HepG2 (cell line): ENCODE measurements around the gene COPA. TPM values are rescaled to one million over a fixed set of nuclear protein-coding genes. Genes with fewer than 3 reads are reported as not detected.
A peak's percentile ranks its signal among the peaks of the same experiment; 100 is the strongest.

Experiments
- AGO1 ChIP-seq: fragments of 200-400 bp; formaldehyde crosslinking; IDR thresholded peaks from 2 replicates; pipeline ENCODE4 v1.6.1; 2017; ENCODE audit warnings: mild to moderate bottlenecking, low read depth, low read length, moderate library complexity; ENCODE audit not compliant: poor library complexity, severe bottlenecking
- ASH2L ChIP-seq: fragments of 300-600, 200-600 bp; sonication (generic); IDR thresholded peaks from 2 replicates; pipeline ENCODE4 v1.7.0; 2017; ENCODE audit warnings: low read depth, mild to moderate bottlenecking, moderate library complexity, mixed read lengths, low read length; ENCODE audit not compliant: insufficient read length
- EP300 ChIP-seq, 3 experiments: sonication (generic) in 1 of 3; formaldehyde crosslinking in 1 of 3; IDR thresholded peaks; 2 replicates each; pipeline versions ENCODE4 v1.5.1 to v1.6.1; 2011 to 2020; ENCODE audit warnings: low read depth in 2 of 3, low read length in 2 of 3, borderline replicate concordance in 1 of 3, improper control_type of control experiment in 1 of 3, mild to moderate bottlenecking in 1 of 3, missing genetic modification reagents in 1 of 3, moderate library complexity in 1 of 3
- HDAC1 ChIP-seq: sonication (generic); formaldehyde crosslinking; IDR thresholded peaks from 2 replicates; pipeline ENCODE4 v1.5.1; 2020; ENCODE audit warnings: mild to moderate bottlenecking, missing genetic modification reagents
- HOXD1 ChIP-seq: sonication (generic); formaldehyde crosslinking; IDR thresholded peaks from 2 replicates; pipeline ENCODE4 v1.5.0; 2020; ENCODE audit warnings: missing genetic modification reagents
- JARID2 ChIP-seq: sonication (generic); formaldehyde crosslinking; IDR thresholded peaks from 2 replicates; pipeline ENCODE4 v1.8.1; 2023; ENCODE audit warnings: missing genetic modification reagents, inconsistent platforms; ENCODE audit not compliant: insufficient replicate concordance
- JDP2 ChIP-seq: sonication (generic); formaldehyde crosslinking; IDR thresholded peaks from 2 replicates; pipeline ENCODE4 v1.8.1; 2022; ENCODE audit warnings: missing genetic modification reagents, borderline replicate concordance
- KDM5A ChIP-seq: fragments of 200-600 bp; sonication (generic); IDR thresholded peaks from 2 replicates; pipeline ENCODE4 v1.7.0; 2018; ENCODE audit warnings: antibody characterized with exemption, mild to moderate bottlenecking, low read length, borderline replicate concordance
- KLF11 ChIP-seq: IDR thresholded peaks from 2 replicates; pipeline ENCODE4 v1.6.1; 2016; ENCODE audit warnings: missing compliant biosample characterization
- KLF15 ChIP-seq: sonication (generic); formaldehyde crosslinking; IDR thresholded peaks from 2 replicates; pipeline ENCODE4 v1.8.1; 2023; ENCODE audit warnings: borderline replicate concordance, mild to moderate bottlenecking, inconsistent platforms, missing genetic modification reagents, mixed read lengths
- MLLT10 ChIP-seq: sonication (generic); formaldehyde crosslinking; IDR thresholded peaks from 2 replicates; pipeline ENCODE4 v1.4.0; 2020; ENCODE audit warnings: missing genetic modification reagents
- RAD51 ChIP-seq: fragments of 450-650 bp; IDR thresholded peaks from 2 replicates; pipeline ENCODE4 v1.6.1; 2016; ENCODE audit warnings: borderline replicate concordance
- REL ChIP-seq: sonication (generic); formaldehyde crosslinking; conservative IDR thresholded peaks from 2 replicates; pipeline ENCODE4 v1.8.0; 2022; ENCODE audit warnings: mild to moderate bottlenecking, missing genetic modification reagents, moderate library complexity
- SMC3 ChIP-seq: IDR thresholded peaks from 2 replicates; pipeline ENCODE4 v1.6.1; 2011; ENCODE audit warnings: low read length, improper control_type of control experiment
- SP5 ChIP-seq: IDR thresholded peaks from 2 replicates; pipeline ENCODE4 v1.6.1; 2016; ENCODE audit warnings: low read depth, borderline replicate concordance
- YEATS2 ChIP-seq: sonication (generic); formaldehyde crosslinking; IDR thresholded peaks from 2 replicates; pipeline ENCODE4 v1.4.0; 2020; ENCODE audit warnings: missing genetic modification reagents, borderline replicate concordance
- ZBTB10 ChIP-seq: sonication (generic); formaldehyde crosslinking; IDR thresholded peaks from 2 replicates; pipeline ENCODE4 v1.4.0; 2020; ENCODE audit warnings: missing genetic modification reagents, borderline replicate concordance
- ZNF124 ChIP-seq: sonication (generic); formaldehyde crosslinking; IDR thresholded peaks from 2 replicates; pipeline ENCODE4 v1.4.0; 2020; ENCODE audit warnings: missing genetic modification reagents
- ZNF225 ChIP-seq: sonication (generic); formaldehyde crosslinking; IDR thresholded peaks from 2 replicates; pipeline ENCODE4 v1.4.0; 2020; ENCODE audit warnings: mild to moderate bottlenecking, missing genetic modification reagents
- ZNF34 ChIP-seq: sonication (generic); formaldehyde crosslinking; IDR thresholded peaks from 2 replicates; pipeline ENCODE4 v1.4.0; 2020; ENCODE audit warnings: mild to moderate bottlenecking, missing genetic modification reagents, borderline replicate concordance
- ZNF569 ChIP-seq: sonication (generic); formaldehyde crosslinking; IDR thresholded peaks from 2 replicates; pipeline ENCODE4 v1.5.0; 2020; ENCODE audit warnings: mild to moderate bottlenecking, missing genetic modification reagents, moderate library complexity, borderline replicate concordance
- ZNF737 ChIP-seq: sonication (generic); formaldehyde crosslinking; IDR thresholded peaks from 2 replicates; pipeline ENCODE4 v1.5.0; 2020; ENCODE audit warnings: missing genetic modification reagents, mild to moderate bottlenecking, borderline replicate concordance
- ZNF780A ChIP-seq: sonication (generic); formaldehyde crosslinking; IDR thresholded peaks from 2 replicates; pipeline ENCODE4 v1.8.0; 2022; ENCODE audit warnings: mild to moderate bottlenecking, missing genetic modification reagents, moderate library complexity
- ZSCAN12 ChIP-seq: sonication (generic); formaldehyde crosslinking; IDR thresholded peaks from 2 replicates; pipeline ENCODE4 v1.9.0; 2021; ENCODE audit warnings: mild to moderate bottlenecking, missing genetic modification reagents
- polyA plus RNA-seq, 8 experiments: library from polyadenylated mRNA; depleted of rRNA in 3 of 8; stranded (reverse) in 7 of 8; unstranded in 1 of 8; fragments of >200 nt; fragmentation: Illumina TruSeq in 4 of 8; extraction: Trizol in 4 of 8; gene quantifications; 2 replicates each; pipeline versions ENCODE4 v1.2.1 to v1.2.3, GENCODE V29; 2011 to 2016; ENCODE audit warnings: low read depth in 4 of 8, missing spikeins in 1 of 8, mixed read lengths in 1 of 8; ENCODE audit not compliant: insufficient read depth in 1 of 8
- total RNA-seq, 5 experiments: library from RNA; depleted of rRNA; stranded (reverse); fragments of >200 nt; fragmentation: Illumina TruSeq; extraction: Trizol; gene quantifications; 2 replicates each; pipeline ENCODE4 v1.2.3, GENCODE V29; 2016; ENCODE audit warnings: low read depth in 1 of 5
- TF ChIP-seq, protein P1 (sequence below): sonication (generic); formaldehyde crosslinking; IDR thresholded peaks from 2 replicates; pipeline ENCODE4 v1.5.1; 2020; ENCODE audit warnings: mild to moderate bottlenecking, missing genetic modification reagents, borderline replicate concordance

The COPA gene
- total and polyA plus RNA-seq, 2 of the 13 experiments (the other 11 are each of a cell fraction or from before 2014, with no cell fraction given) = 160 to 197 TPM

GRCh38 chr1:160261893-160262794 is 80.9 kb downstream of the COPA start, which contains the start of gene DCAF8 (continued):
- 0 out of 4 replicates have a peak, but pooled peaks of 1 of the 2 experiments have one; percentile 7 for TF ChIP-seq EP300 (IDR thresholded peaks at IDR 0.05; ENCODE audit: low read depth in 2 of 2, low read length in 2 of 2)
- no peak for TF ChIP-seq EP300 (CRISPR knock-in tag; IDR thresholded peaks at IDR 0.05; ENCODE audit: borderline replicate concordance)
- TF ChIP-seq MLLT10 (CRISPR knock-in tag) = no peak
- TF ChIP-seq ZNF737 (CRISPR knock-in tag) = 0 out of 2 replicates have a peak, but pooled peaks have one; percentile 86
- peak; percentile 89; the same call in 1 of the 2 replicates for TF ChIP-seq KLF15 (CRISPR knock-in tag)
- TF ChIP-seq SP5 = no peak
- peak; percentile 77 for TF ChIP-seq ASH2L
- no peak for TF ChIP-seq ZNF34 (CRISPR knock-in tag)
- TF ChIP-seq REL (CRISPR knock-in tag) = peak; percentile 66; the same call in 1 of the 2 replicates
- TF ChIP-seq JDP2 (CRISPR knock-in tag) = no peak
- TF ChIP-seq ZNF780A (CRISPR knock-in tag) = no peak; the same call in 1 of the 2 replicates
- TF ChIP-seq HDAC1 (CRISPR knock-in tag) = peak; percentile 80
- peak; percentile 47; the same call in 1 of the 2 replicates for TF ChIP-seq ZNF124 (CRISPR knock-in tag)
- TF ChIP-seq KDM5A = peak; percentile 32
- no peak for TF ChIP-seq JARID2 (CRISPR knock-in tag)
- TF ChIP-seq RAD51 = no peak
- peak; percentile 76; the same call in 1 of the 2 replicates for TF ChIP-seq KLF11 (CRISPR knock-in tag)
- peak; percentile 92 for TF ChIP-seq YEATS2 (CRISPR knock-in tag)
- no peak for TF ChIP-seq ZNF225 (CRISPR knock-in tag)
- TF ChIP-seq ZNF569 (CRISPR knock-in tag) = 0 out of 2 replicates have a peak, but pooled peaks have one; percentile 28
- TF ChIP-seq AGO1 = peak; percentile 61
- TF ChIP-seq ZBTB10 (CRISPR knock-in tag) = no peak
- no peak for TF ChIP-seq SMC3
- peak; percentile 62; the same call in 1 of the 2 replicates for TF ChIP-seq HOXD1 (CRISPR knock-in tag)
- no peak for TF ChIP-seq ZSCAN12 (CRISPR knock-in tag)
- TF ChIP-seq, protein P1, sequence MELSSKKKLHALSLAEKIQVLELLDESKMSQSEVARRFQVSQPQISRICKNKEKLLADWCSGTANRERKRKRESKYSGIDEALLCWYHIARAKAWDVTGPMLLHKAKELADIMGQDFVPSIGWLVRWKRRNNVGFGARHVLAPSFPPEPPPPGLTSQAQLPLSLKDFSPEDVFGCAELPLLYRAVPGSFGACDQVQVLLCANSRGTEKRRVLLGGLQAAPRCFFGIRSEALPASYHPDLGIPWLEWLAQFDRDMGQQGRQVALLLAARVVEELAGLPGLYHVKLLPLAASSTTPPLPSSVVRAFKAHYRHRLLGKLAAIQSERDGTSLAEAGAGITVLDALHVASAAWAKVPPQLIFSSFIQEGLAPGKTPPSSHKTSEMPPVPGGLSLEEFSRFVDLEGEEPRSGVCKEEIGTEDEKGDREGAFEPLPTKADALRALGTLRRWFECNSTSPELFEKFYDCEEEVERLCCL (CRISPR knock-in tag) = no peak
